HepG2 (cell line): ENCODE data around the gene ZAR1. TPM values are rescaled to one million over a fixed set of nuclear protein-coding genes. Genes with fewer than 3 reads are reported as not detected.

ENCODE experiments used
- ATAC-seq: fragments of 200-7000 bp; cut with Tn5 transposase; 3 replicates; pipeline ENCODE4 v1.9.1; 2020; ENCODE audit warnings: mild to moderate bottlenecking, moderate library complexity
- BruUV-seq: library from RNA; stranded (reverse); fragments of 400-500 nt; replicated peaks from 2 replicates; lab custom pipeline; 2021; lab: Mats Ljungman, UMichigan
- CTCF ChIA-PET: fragments of 300-600 bp; formaldehyde crosslinking; extraction: SDS; loops from one replicate; lab custom pipeline; 2021; ENCODE audit warnings: low total read pairs, inconsistent platforms, low intra/inter-chr PET ratio; lab: Yijun Ruan, JAX
- POLR2A ChIA-PET: fragments of 350-600 bp; sonication (Branson Sonifier 250); formaldehyde crosslinking; loops from one replicate; lab custom pipeline; 2020; ENCODE audit warnings: antibody characterized with exemption, inconsistent platforms; lab: Yijun Ruan, JAX
- DNase-seq: peaks from one replicate; pipeline ENCODE4 v3.0.0-alpha.2; 2015; ENCODE audit warnings: low spot score
- FAIRE-seq: peaks from 3 replicates; lab custom pipeline; 2011; peaks lifted over from hg19 to GRCh38; lab: Jason Lieb, UNC
- H2AFZ ChIP-seq: one replicate; pipeline ENCODE4 v1.6.1; 2011; ENCODE audit warnings: low read length, inconsistent platforms
- H3K27ac ChIP-seq: fragments of 300-600 bp; 3 replicates; pipeline ENCODE4 v1.8.0; 2011; ENCODE audit warnings: mixed run types, mild to moderate bottlenecking, mixed read lengths, low read length, inconsistent platforms; ENCODE audit not compliant: insufficient read depth; ENCODE audit errors: extremely low read length
- H3K27me3 ChIP-seq, 2 experiments: fragments of 200-600 bp in 1 of 2; 2 replicates in 1 of 2; 3 replicates in 1 of 2; pipeline versions ENCODE4 v1.6.0 to v1.8.0; 2011; ENCODE audit warnings: low read length in 2 of 2, mild to moderate bottlenecking in 2 of 2, moderate library complexity in 2 of 2, inconsistent platforms in 1 of 2; ENCODE audit not compliant: insufficient read depth in 2 of 2, control insufficient read depth in 1 of 2
- H3K36me3 ChIP-seq, 2 experiments: fragments of 200-600 bp in 1 of 2; replicated peaks in 1 of 2; 2 replicates in 1 of 2; 3 replicates in 1 of 2; pipeline versions ENCODE4 v1.5.1 to v1.8.0; 2011; ENCODE audit warnings: low read length in 2 of 2, inconsistent platforms in 1 of 2; ENCODE audit not compliant: insufficient read depth in 2 of 2, control insufficient read depth in 1 of 2
- H3K4me1 ChIP-seq: 2 replicates; pipeline ENCODE4 v1.5.1; 2012; ENCODE audit warnings: low read length, inconsistent platforms; ENCODE audit not compliant: insufficient read depth
- H3K4me2 ChIP-seq: 2 replicates; pipeline ENCODE4 v1.6.0; 2011; ENCODE audit warnings: low read depth, low read length, inconsistent platforms
- H3K4me3 ChIP-seq, 3 experiments: fragments of 200-600 bp in 1 of 3; sonication (generic), shearing (Covaris generic) in 1 of 3; replicated peaks in 1 of 3; 2 replicates each; pipeline ENCODE4 v1.5.1; 2011 to 2016; ENCODE audit warnings: low read length in 3 of 3, inconsistent platforms in 2 of 3, low read depth in 2 of 3, mild to moderate bottlenecking in 2 of 3, control low read depth in 1 of 3, mixed read lengths in 1 of 3; ENCODE audit not compliant: insufficient read depth in 1 of 3
- H3K79me2 ChIP-seq: one replicate; pipeline ENCODE4 v1.6.1; 2011; ENCODE audit warnings: low read length, inconsistent platforms; ENCODE audit not compliant: insufficient read depth
- H3K9ac ChIP-seq: 2 replicates; pipeline ENCODE4 v1.6.0; 2011; ENCODE audit warnings: mild to moderate bottlenecking, low read depth, low read length, inconsistent platforms; ENCODE audit not compliant: insufficient read depth
- H3K9me3 ChIP-seq: 2 replicates; pipeline ENCODE4 v1.5.1; 2012; ENCODE audit warnings: mild to moderate bottlenecking, low read length
- H4K20me1 ChIP-seq: 2 replicates; pipeline ENCODE4 v1.6.0; 2011; ENCODE audit warnings: inconsistent platforms, mild to moderate bottlenecking, low read length, moderate library complexity; ENCODE audit not compliant: insufficient read depth
- CCDC6 ChIP-seq: sonication (generic); formaldehyde crosslinking; IDR thresholded peaks from 2 replicates; pipeline ENCODE4 v1.8.1; 2022; ENCODE audit warnings: mild to moderate bottlenecking, missing genetic modification reagents, moderate library complexity
- MEIS2 ChIP-seq: sonication (generic); formaldehyde crosslinking; IDR thresholded peaks from 2 replicates; pipeline ENCODE4 v1.9.0; 2021; ENCODE audit warnings: mild to moderate bottlenecking, missing genetic modification reagents
- POLR2AphosphoS5 ChIP-seq: IDR thresholded peaks from 2 replicates; pipeline ENCODE4 v1.6.1; 2012; ENCODE audit warnings: low read depth, low read length
- SCMH1 ChIP-seq: sonication (generic); formaldehyde crosslinking; IDR thresholded peaks from 2 replicates; pipeline ENCODE4 v1.9.0; 2021; ENCODE audit warnings: missing genetic modification reagents, mild to moderate bottlenecking, borderline replicate concordance
- SOX5 ChIP-seq: IDR thresholded peaks from 2 replicates; pipeline ENCODE4 v1.6.1; 2016; ENCODE audit warnings: borderline replicate concordance
- TBP ChIP-seq: sonication (generic); formaldehyde crosslinking; IDR thresholded peaks from 2 replicates; pipeline ENCODE4 v1.5.0; 2020; ENCODE audit warnings: missing genetic modification reagents
- TCF12 ChIP-seq, 2 experiments: fragments of 450-650 bp in 1 of 2; sonication (generic) in 1 of 2; formaldehyde crosslinking in 1 of 2; IDR thresholded peaks; 2 replicates each; pipeline versions ENCODE4 v1.6.1 to v1.8.0; 2017 to 2022; ENCODE audit warnings: antibody characterized with exemption in 1 of 2, mild to moderate bottlenecking in 1 of 2, missing genetic modification reagents in 1 of 2, moderate library complexity in 1 of 2
- XBP1 ChIP-seq: sonication (generic); formaldehyde crosslinking; IDR thresholded peaks from 2 replicates; pipeline ENCODE4 v1.5.0; 2020; ENCODE audit warnings: missing genetic modification reagents
- ZBTB8A ChIP-seq: sonication (generic); formaldehyde crosslinking; IDR thresholded peaks from 2 replicates; pipeline ENCODE4 v1.4.0; 2020; ENCODE audit warnings: mild to moderate bottlenecking, low read depth, missing genetic modification reagents, borderline replicate concordance
- ZMYM3 ChIP-seq: sonication (generic); formaldehyde crosslinking; IDR thresholded peaks from 2 replicates; pipeline ENCODE4 v1.5.1; 2020; ENCODE audit warnings: mild to moderate bottlenecking, missing genetic modification reagents
- ZNF451 ChIP-seq: sonication (generic); formaldehyde crosslinking; IDR thresholded peaks from 2 replicates; pipeline ENCODE4 v1.5.0; 2020; ENCODE audit warnings: mild to moderate bottlenecking, missing genetic modification reagents
- ZNF484 ChIP-seq: sonication (generic); formaldehyde crosslinking; IDR thresholded peaks from 2 replicates; pipeline ENCODE4 v1.5.1; 2020; ENCODE audit warnings: mild to moderate bottlenecking, low read depth, missing genetic modification reagents, borderline replicate concordance
- ZNF775 ChIP-seq: sonication (generic); formaldehyde crosslinking; IDR thresholded peaks from 2 replicates; pipeline ENCODE4 v1.4.0; 2020; ENCODE audit warnings: missing genetic modification reagents, mild to moderate bottlenecking, moderate library complexity, borderline replicate concordance
- ZNF781 ChIP-seq: sonication (generic); formaldehyde crosslinking; IDR thresholded peaks from 2 replicates; pipeline ENCODE4 v1.5.1; 2020; ENCODE audit warnings: borderline replicate concordance, mild to moderate bottlenecking, missing genetic modification reagents; ENCODE audit errors: not compliant biosample characterization
- WGBS: methylation state at CpG from one replicate; pipeline ENCODE4 v1.1.6; 2017; ENCODE audit warnings: low lambda C conversion rate; 5-methylcytosine and 5-hydroxymethylcytosine counted together
- in situ Hi-C: cut with HindIII; loops from 2 replicates; pipeline ENCODE4 v1.10.0; 2017; ENCODE audit warnings: low pct_unique_long_range_greater_than_20kb; ENCODE audit not compliant: extremely low pct_ligation_motif_present
- intact Hi-C: fragments of 100-400 bp; cut with micrococcal nuclease; formaldehyde crosslinking; loops from one replicate; pipeline ENCODE4 v1.10.0; 2022; ENCODE audit not compliant: unreplicated experiment
- polyA plus RNA-seq, 8 experiments: library from polyadenylated mRNA; depleted of rRNA in 3 of 8; stranded (reverse) in 7 of 8; unstranded in 1 of 8; fragments of >200 nt; fragmentation: Illumina TruSeq in 4 of 8; extraction: Trizol in 4 of 8; gene quantifications; 2 replicates each; pipeline versions ENCODE4 v1.2.1 to v1.2.3, GENCODE V29; 2011 to 2016; ENCODE audit warnings: low read depth in 4 of 8, missing spikeins in 1 of 8, mixed read lengths in 1 of 8; ENCODE audit not compliant: insufficient read depth in 1 of 8
- total RNA-seq, 5 experiments: library from RNA; depleted of rRNA; stranded (reverse); fragments of >200 nt; fragmentation: Illumina TruSeq; extraction: Trizol; gene quantifications; 2 replicates each; pipeline ENCODE4 v1.2.3, GENCODE V29; 2016; ENCODE audit warnings: low read depth in 1 of 5
- TF ChIP-seq, protein P1 (sequence below): sonication (generic); formaldehyde crosslinking; IDR thresholded peaks from 2 replicates; pipeline ENCODE4 v1.4.0; 2020; ENCODE audit warnings: missing genetic modification reagents
- TF ChIP-seq, protein P2 (sequence below): sonication (generic); formaldehyde crosslinking; IDR thresholded peaks from 2 replicates; pipeline ENCODE4 v1.5.1; 2020; ENCODE audit warnings: missing genetic modification reagents, mild to moderate bottlenecking, borderline replicate concordance

Gene ZAR1
- total and polyA plus RNA-seq, 2 of the 13 experiments (the other 11 are each of a cell fraction or from before 2014, with no cell fraction given), result not detected

DNA sequence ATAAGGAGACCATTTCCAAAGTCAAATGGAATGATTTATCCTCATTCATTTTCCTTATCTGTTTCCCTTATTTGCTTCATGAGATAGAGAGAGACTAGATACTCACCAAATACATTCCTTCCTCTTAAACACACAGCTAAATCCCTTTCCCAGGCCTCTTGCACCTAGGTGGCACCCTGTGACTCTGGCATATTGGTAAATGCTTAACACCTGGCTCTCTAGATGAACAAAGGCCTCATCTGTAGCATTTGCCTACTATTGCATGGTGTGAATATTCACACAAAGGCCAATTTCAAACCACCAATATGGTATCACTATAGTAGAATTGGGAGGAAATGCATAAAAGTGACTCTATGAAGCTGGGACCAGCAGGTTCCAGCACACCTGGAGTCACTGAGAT, 29.1 kb upstream of the ZAR1 start (continued):
- TF ChIP-seq, protein P1, sequence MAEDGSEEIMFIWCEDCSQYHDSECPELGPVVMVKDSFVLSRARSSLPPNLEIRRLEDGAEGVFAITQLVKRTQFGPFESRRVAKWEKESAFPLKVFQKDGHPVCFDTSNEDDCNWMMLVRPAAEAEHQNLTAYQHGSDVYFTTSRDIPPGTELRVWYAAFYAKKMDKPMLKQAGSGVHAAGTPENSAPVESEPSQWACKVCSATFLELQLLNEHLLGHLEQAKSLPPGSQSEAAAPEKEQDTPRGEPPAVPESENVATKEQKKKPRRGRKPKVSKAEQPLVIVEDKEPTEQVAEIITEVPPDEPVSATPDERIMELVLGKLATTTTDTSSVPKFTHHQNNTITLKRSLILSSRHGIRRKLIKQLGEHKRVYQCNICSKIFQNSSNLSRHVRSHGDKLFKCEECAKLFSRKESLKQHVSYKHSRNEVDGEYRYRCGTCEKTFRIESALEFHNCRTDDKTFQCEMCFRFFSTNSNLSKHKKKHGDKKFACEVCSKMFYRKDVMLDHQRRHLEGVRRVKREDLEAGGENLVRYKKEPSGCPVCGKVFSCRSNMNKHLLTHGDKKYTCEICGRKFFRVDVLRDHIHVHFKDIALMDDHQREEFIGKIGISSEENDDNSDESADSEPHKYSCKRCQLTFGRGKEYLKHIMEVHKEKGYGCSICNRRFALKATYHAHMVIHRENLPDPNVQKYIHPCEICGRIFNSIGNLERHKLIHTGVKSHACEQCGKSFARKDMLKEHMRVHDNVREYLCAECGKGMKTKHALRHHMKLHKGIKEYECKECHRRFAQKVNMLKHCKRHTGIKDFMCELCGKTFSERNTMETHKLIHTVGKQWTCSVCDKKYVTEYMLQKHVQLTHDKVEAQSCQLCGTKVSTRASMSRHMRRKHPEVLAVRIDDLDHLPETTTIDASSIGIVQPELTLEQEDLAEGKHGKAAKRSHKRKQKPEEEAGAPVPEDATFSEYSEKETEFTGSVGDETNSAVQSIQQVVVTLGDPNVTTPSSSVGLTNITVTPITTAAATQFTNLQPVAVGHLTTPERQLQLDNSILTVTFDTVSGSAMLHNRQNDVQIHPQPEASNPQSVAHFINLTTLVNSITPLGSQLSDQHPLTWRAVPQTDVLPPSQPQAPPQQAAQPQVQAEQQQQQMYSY, result no peak

DNA sequence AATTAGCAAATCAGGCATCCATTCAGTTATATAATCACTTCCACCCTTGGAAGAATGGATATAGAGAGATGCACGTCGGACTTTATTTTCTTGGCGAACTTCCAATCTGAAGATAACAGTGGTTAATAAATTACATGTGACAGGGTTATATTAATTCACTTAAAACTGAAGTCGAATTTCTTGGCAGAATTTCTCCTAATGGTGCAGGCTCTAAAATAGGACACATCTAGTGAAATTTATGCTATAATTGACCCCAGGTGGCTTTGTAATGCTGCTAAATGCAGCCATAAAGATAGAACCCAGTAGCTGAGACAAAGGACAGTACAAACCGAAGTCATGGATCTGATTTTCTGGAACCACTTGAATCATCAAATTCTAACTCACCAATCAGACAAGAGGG, 27.7 kb upstream of the ZAR1 start:
- no TSS peak for BruUV-seq
- Histone ChIP-seq H2AFZ (no peak overlapping the region), H3K9ac (no peak overlapping the region), H4K20me1 (no peaks in the 10 kb centered on the region), H3K79me2 (no peaks in the 10 kb centered on the region), H3K36me3 (no peaks in the 10 kb centered on the region), H3K4me3 (no peak overlapping the region), H3K4me1 (no peaks in the 10 kb centered on the region), H3K27me3 (no peaks in the 10 kb centered on the region), H3K27ac (no peak overlapping the region), H3K4me2 (no peak overlapping the region), H3K9me3 (no peaks in the 10 kb centered on the region)
- ChIA-PET POLR2A (no interaction called here), CTCF (no interaction called here)
- TF ChIP-seq MEIS2 (CRISPR knock-in tag), result no peak
- no peak for TF ChIP-seq ZNF775
- TF ChIP-seq ZNF781, result no peak
- no peak for TF ChIP-seq ZNF451
- no peak for TF ChIP-seq TCF12 (IDR thresholded peaks at IDR 0.05)
- TF ChIP-seq TCF12 (CRISPR knock-in tag; IDR thresholded peaks at IDR 0.05), result no peak
- TF ChIP-seq ZBTB8A, result no peak
- no peak for TF ChIP-seq ZNF484 (CRISPR knock-in tag)
- no peak for TF ChIP-seq SCMH1 (CRISPR knock-in tag)
- TF ChIP-seq TBP, result no peak
- TF ChIP-seq ZMYM3, result no peak
- no peak for TF ChIP-seq SOX5 (CRISPR knock-in tag)
- no peak for TF ChIP-seq CCDC6 (CRISPR knock-in tag)
- TF ChIP-seq, protein P2, sequence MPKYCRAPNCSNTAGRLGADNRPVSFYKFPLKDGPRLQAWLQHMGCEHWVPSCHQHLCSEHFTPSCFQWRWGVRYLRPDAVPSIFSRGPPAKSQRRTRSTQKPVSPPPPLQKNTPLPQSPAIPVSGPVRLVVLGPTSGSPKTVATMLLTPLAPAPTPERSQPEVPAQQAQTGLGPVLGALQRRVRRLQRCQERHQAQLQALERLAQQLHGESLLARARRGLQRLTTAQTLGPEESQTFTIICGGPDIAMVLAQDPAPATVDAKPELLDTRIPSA (CRISPR knock-in tag), result no peak
- no peak for TF ChIP-seq POLR2AphosphoS5
- TF ChIP-seq XBP1, result no peak
- FAIRE-seq (no peak), DNase-seq (no peak), ATAC-seq (no peak)
- in situ Hi-C loops (no loop called here), intact Hi-C loops (no loop called here)
- 11% methylated on average over 5 of the region's 5 CpGs for WGBS
